K562 (cell line): ENCODE data around the gene SLC2A10. TPM values are rescaled to one million over a fixed set of nuclear protein-coding genes. Genes with fewer than 3 reads are reported as not detected.

ENCODE experiments used
- CHD7 ChIP-seq: fragments of 200-600 bp; sonication (generic); IDR thresholded peaks from one replicate; pipeline ENCODE4 v1.6.1; 2012; ENCODE audit warnings: mild to moderate bottlenecking, low read depth, low read length, inconsistent platforms
- E4F1 ChIP-seq: fragments of 250-450 bp; sonication (Bioruptor Pico); IDR thresholded peaks from 2 replicates; pipeline ENCODE4 v1.5.0; 2021; ENCODE audit warnings: mild to moderate bottlenecking, borderline replicate concordance
- HMGXB4 ChIP-seq: sonication (generic); formaldehyde crosslinking; IDR thresholded peaks from 2 replicates; pipeline ENCODE4 v1.8.1; 2023; ENCODE audit warnings: mild to moderate bottlenecking, missing genetic modification reagents
- JUN ChIP-seq, 2 experiments: sonication (generic) in 1 of 2; formaldehyde crosslinking in 1 of 2; IDR thresholded peaks; 2 replicates each; pipeline versions ENCODE4 v1.6.1 to v1.8.0; 2012 to 2022; ENCODE audit warnings: borderline replicate concordance in 2 of 2, mild to moderate bottlenecking in 2 of 2, improper control_type of control experiment in 1 of 2, low read depth in 1 of 2, low read length in 1 of 2, missing genetic modification reagents in 1 of 2
- KLF16 ChIP-seq: IDR thresholded peaks from 2 replicates; pipeline ENCODE4 v1.6.1; 2016; ENCODE audit warnings: antibody characterized with exemption
- NR2C1 ChIP-seq, 2 experiments: fragments of 450-650 bp; IDR thresholded peaks; 2 replicates each; pipeline ENCODE4 v1.6.1; 2017; ENCODE audit warnings: mild to moderate bottlenecking in 2 of 2, antibody characterized with exemption in 1 of 2, inconsistent platforms in 1 of 2, missing compliant biosample characterization in 1 of 2, missing genetic modification characterization in 1 of 2
- ZFX ChIP-seq: sonication (generic); formaldehyde crosslinking; IDR thresholded peaks from 2 replicates; pipeline ENCODE4 v1.8.0; 2022; ENCODE audit warnings: mild to moderate bottlenecking, missing genetic modification reagents, moderate library complexity
- ZNF24 ChIP-seq: fragments of 450-650 bp; IDR thresholded peaks from 2 replicates; pipeline ENCODE4 v1.6.1; 2016
- ZNF561 ChIP-seq: fragments of 450-650 bp; formaldehyde crosslinking; conservative IDR thresholded peaks from 2 replicates; pipeline ENCODE4 v1.4.0; 2020; ENCODE audit warnings: mild to moderate bottlenecking, moderate library complexity
- polyA plus RNA-seq, 8 experiments: library from polyadenylated mRNA; depleted of rRNA in 4 of 8; stranded (reverse) in 5 of 8; unstranded in 3 of 8; fragments of >200 nt; fragmentation: Nextera tagmentation in 2 of 8; fragmentation: Illumina TruSeq in 1 of 8; extraction: Ambion mirVana in 2 of 8; extraction: Trizol in 1 of 8; gene quantifications; 2 replicates each; pipeline versions ENCODE4 v1.2.1 to v1.2.3, GENCODE V29; 2011 to 2014; ENCODE audit warnings: inconsistent platforms in 1 of 8, missing spikeins in 1 of 8
- total RNA-seq, 7 experiments: library from RNA; depleted of rRNA in 6 of 7; stranded (reverse); fragments of >200 nt in 6 of 7; fragmentation: Illumina TruSeq in 2 of 7; extraction: Trizol in 2 of 7; gene quantifications; 2 replicates each; pipeline versions ENCODE4 v1.2.1 to v1.2.3, GENCODE V29; 2011 to 2021; ENCODE audit warnings: low replicate concordance in 1 of 7

The SLC2A10 gene
- total and polyA plus RNA-seq, 9 of the 15 experiments (the other 6 are each of a cell fraction or from before 2014, with no cell fraction given), result 0.01 to 1.8 (median 0.10) TPM

GRCh38 chr20:46683939-46684750, 25.3 kb upstream of the SLC2A10 start (continued):
- TF ChIP-seq HMGXB4 (CRISPR knock-in tag) (no peak), KLF16 (no peak), JUN (IDR thresholded peaks at IDR 0.05; ENCODE audit: borderline replicate concordance, low read depth, low read length) (no peak), JUN (CRISPR knock-in tag; IDR thresholded peaks at IDR 0.05; ENCODE audit: borderline replicate concordance) (no peak), E4F1 (CRISPR knock-in tag) (no peak), NR2C1 (IDR thresholded peaks at IDR 0.05) (no peak), NR2C1 (tag; IDR thresholded peaks at IDR 0.05) (no peak), ZFX (CRISPR knock-in tag) (peak; percentile 35; the same call in 1 of the 2 replicates), ZNF561 (CRISPR knock-in tag) (no peak), ZNF24 (no peak), CHD7 (no peak)
- TF ChIP-seq, all 486 proteins: peak for 109
